IPS-NIHi11 (cell line): ENCODE results near the gene ZBTB47.

Source experiments
- DNase-seq: peaks from one replicate; pipeline ENCODE4 v3.0.0; 2012; ENCODE audit warnings: mixed read lengths, low spot score

ZBTB47 gene

DNA sequence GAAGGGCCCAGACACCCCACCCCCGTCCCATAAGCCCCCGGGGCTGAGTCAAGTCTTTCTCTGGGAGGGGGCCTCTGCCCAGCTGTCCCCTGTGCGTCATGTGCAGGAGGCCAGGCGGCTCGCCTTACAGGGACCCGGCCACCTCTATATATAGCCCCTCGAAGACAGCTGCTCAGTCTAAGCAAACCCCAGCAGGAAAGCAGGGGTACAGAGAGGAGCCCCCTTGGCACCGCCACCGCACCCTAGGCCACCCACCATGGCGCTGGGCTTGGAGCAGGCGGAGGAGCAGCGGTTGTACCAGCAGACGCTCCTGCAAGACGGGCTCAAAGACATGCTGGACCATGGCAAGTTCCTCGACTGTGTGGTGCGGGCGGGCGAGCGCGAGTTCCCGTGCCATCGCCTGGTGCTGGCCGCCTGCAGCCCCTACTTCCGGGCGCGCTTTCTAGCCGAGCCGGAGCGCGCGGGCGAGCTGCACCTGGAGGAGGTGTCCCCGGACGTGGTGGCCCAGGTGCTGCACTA lies 31.9 kb downstream of the ZBTB47 start, which contains the start of gene KLHL40:
Gene KLHL40 (plus strand): TSS at position 175 of the 519 bp plus-strand sequence. CDS start 82 bp downstream, at position 257.
- no peak for DNase-seq

DNA sequence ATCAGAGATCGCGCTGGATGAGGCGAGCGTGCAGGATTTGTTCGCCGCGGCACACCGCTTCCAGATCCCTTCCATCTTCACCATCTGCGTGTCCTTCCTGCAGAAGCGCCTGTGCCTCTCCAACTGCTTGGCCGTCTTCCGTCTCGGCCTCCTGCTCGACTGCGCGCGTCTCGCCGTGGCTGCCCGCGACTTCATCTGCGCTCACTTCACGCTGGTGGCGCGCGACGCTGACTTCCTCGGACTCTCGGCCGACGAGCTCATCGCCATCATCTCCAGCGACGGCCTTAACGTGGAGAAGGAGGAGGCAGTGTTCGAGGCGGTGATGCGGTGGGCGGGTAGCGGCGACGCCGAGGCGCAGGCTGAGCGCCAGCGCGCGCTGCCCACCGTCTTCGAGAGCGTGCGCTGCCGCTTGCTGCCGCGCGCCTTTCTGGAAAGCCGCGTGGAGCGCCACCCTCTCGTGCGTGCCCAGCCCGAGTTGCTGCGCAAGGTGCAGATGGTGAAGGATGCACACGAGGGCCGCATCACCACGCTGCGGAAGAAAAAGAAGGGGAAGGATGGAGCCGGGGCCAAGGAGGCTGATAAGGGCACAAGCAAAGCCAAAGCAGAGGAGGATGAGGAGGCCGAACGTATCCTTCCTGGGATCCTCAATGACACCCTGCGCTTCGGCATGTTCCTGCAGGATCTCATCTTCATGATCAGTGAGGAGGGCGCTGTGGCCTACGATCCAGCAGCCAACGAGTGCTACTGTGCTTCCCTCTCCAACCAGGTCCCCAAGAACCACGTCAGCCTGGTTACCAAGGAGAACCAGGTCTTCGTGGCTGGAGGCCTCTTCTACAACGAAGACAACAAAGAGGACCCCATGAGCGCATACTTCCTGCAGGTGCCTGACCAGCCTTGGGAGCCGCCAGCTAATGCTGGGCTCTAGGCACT lies 32.7 kb downstream of the ZBTB47 start:
- DNase-seq, result no peak

DNA sequence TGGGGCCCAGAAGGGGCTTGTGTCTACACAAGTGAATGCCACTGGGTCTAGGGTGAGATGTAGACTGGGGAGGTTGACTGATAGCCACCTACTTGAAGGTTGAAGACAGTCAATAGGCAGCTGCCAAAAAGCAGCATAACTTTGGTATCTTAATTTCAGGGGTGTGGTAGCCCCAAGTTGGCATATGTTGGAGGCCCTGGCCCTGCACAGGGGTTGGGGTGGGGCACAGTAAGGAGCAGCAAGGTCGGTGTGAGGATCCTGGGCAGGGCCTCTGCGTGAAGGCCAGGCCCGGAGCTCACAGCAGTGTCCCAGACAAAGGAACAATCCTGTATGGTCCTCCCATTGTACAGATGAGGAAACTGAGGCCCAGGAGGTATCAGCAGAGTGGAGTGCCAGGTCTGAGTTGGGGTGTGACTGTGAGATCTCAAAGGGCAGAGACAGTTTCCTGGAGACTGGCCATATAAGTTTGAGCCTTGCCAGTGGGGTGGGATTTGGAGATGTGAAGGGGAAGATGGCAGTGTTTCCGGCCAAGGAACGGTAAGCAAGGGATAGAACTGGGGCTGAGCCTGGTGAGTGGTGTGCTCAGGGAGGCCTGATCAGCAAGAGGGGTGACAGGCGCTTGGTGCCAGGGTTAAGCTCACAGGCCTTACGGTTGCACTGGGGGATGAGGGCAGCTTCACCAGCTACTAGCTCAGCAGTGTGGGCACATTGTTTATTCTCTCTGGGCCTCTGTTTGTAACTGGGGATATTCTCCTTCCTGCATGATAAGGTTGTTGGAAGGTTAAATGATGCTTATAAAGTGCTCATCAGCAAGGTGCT lies 33.5 kb downstream of the ZBTB47 start:
- DNase-seq, result no peak

DNA sequence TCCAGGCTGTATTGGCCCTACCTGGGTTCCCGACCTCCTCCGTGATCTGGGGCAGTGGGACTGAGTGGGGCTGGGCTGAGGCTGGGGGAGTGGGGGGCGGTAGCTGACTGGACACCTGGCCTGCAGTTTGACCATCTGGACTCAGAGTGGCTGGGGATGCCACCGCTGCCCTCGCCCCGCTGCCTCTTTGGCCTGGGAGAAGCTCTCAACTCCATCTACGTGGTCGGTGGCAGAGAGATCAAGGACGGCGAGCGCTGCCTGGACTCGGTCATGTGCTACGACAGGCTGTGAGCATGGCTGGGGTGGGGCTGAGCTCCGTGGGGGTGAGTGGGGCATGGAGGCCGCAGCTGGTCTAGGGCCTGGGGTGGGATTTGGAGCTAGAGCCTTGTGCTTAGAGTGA lies 34.5 kb downstream of the ZBTB47 start:
- no peak for DNase-seq

DNA sequence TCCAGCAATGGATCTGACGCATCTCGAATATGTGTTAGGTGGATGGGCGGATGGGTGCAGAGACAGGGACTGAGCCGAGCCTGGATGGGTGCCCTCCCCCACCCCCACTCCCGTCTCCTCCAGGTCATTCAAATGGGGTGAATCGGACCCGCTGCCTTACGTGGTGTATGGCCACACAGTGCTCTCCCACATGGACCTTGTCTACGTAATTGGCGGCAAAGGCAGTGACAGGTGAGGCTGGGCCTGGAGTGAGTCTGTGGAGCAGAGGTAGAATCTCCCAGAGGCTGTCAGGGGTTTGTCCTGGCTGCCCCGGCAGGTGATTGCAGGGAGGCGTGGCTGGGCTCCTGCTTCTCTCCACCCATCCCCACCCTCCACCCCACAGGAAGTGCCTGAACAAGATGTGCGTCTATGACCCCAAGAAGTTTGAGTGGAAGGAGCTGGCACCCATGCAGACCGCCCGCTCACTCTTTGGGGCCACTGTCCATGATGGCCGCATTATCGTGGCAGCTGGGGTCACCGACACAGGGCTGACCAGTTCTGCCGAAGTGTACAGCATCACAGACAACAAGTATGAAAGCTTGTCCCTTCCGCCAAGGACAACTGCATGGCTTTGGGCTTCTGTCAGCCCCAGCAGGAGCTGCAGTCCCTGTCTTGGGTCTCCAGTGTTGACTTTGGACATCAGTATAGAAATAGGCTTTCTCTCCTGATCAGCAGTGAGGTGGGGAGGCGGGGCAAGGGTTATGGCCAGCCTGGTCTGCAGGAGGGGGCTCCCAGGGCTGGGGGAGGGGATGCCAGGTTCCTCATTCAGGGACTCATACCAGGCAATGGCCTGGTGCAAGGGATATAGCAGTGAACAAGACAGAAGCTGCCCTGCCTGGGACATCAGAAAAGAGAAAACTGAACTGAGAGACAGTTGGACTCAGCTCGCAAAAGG lies 35.3 kb downstream of the ZBTB47 start:
- DNase-seq, result no peak

DNA sequence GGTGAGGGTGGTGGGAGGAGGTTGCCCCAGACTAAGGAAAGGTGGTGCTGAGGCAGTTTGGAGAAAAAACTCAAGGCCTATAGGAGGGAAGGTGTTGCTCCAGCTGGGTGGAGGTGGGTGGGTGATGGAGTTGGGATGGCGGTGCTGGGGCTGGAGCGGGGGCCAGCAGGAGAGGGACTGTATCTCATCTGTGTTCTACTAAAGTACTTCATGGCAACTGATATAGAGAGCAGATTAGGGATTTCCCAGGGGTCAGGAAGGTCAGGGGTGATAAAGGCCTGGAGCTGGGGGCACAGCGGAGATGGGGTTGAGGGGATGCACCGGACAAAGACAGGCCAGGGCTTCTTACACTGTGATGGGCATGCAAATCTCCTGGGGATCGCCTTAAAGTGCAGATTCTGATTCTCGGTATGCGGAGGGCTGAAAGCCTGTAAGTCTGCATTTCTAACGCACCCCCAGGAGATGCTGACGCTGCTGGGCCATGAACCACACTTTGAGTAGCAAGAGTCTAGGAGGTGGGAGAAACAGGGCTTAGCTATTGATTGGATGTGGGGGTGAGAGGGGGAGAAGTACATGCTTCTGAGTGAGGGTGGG lies 36.0 kb downstream of the ZBTB47 start:
- DNase-seq, result no peak

DNA sequence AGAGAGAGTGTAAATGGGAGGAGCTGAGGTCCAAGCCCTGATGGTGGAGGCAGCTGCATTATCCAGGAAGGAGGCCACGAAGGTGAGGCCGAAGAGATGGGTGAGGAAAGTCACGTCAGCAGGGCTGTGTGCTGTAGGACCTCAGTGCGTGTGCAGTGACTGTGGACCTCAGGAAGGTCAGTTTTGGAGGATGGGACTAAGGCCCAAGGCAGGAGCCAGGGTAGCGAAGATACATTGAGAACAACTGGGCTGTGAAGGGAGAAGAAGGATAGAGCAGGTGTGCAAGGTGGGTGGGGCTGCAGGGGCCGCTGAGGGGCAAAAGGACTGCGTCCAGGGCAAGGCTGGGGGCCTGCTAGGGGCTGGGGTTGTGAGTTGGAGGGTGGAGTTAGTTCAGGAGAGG lies 36.7 kb downstream of the ZBTB47 start:
- no peak for DNase-seq

DNA sequence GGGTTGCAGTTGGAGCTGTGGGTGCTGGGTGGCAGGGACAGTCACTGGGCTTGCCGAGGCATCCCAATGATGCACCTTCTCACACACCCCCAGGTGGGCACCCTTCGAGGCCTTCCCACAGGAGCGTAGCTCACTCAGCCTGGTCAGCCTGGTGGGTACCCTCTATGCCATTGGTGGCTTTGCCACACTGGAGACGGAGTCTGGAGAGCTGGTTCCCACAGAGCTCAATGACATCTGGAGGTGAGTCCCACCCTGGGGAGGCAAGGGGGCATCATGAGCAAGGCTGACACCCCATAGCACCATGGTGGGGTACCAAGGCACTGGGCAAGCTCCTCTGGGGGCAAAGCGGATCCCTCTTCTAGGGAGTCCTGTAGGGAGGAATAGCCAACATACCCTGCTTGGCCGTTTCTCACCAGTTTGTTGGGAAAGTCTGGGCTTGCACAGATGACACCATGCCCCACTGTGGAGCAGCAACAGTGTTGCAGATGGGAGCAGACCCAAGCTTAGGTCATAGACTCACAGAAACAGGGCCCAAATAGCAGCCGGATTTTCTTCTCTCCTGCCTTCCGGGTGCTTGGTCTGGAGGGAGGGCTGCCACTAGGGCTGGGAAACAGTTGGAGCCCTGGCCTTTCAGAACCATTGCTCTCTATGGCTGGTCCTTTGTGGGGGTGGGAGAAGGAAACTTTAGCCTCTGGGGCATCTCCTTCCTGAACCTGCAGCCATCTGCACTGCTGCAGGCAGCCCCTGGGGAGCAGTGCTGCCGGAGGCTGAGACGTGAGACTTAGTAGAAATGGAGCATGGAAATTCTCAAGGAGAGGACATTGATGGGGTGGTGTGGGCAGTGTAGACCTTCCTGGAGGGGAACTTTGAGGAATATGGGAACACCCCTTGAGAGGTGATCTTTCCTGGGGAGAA lies 37.5 kb downstream of the ZBTB47 start:
- no peak for DNase-seq

DNA sequence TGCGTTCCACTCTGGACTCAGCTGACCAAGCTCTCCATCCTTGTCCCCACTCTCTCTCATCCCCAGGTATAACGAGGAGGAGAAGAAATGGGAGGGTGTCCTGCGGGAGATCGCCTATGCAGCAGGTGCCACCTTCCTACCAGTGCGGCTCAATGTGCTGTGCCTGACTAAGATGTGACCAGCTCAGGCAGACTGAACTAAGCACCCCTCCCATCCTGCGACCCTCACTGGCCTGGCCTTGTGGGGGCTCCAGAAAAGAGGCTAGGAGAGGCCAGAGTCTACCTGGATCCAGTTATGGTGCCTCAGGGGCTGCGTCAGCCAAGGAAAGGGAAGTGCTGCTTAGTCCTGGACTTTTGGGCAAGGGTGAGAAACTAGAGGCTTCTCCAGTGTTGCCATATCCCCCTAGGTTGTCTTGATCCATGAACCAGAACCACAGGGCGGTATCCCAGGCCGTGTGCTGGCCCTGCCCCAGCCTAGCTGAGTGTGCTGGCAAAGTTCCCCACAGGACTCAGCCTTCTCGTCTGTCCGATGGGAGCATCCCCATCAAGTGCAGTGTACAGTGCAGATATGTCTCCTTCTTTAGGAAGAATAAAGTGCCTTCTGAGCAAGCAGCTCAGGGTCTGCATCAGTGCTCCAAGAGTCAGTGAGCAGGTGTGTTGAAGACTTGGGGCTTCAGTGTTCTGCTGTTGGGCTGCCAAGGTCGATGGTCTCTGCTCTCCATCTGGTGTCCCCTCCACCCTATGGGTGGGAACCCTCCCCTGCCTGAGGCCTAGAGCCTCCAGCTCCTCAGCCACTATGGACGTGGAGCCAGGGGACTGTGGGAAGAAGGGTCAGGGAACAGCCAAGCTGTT lies 38.5 kb downstream of the ZBTB47 start:
- no peak for DNase-seq

DNA sequence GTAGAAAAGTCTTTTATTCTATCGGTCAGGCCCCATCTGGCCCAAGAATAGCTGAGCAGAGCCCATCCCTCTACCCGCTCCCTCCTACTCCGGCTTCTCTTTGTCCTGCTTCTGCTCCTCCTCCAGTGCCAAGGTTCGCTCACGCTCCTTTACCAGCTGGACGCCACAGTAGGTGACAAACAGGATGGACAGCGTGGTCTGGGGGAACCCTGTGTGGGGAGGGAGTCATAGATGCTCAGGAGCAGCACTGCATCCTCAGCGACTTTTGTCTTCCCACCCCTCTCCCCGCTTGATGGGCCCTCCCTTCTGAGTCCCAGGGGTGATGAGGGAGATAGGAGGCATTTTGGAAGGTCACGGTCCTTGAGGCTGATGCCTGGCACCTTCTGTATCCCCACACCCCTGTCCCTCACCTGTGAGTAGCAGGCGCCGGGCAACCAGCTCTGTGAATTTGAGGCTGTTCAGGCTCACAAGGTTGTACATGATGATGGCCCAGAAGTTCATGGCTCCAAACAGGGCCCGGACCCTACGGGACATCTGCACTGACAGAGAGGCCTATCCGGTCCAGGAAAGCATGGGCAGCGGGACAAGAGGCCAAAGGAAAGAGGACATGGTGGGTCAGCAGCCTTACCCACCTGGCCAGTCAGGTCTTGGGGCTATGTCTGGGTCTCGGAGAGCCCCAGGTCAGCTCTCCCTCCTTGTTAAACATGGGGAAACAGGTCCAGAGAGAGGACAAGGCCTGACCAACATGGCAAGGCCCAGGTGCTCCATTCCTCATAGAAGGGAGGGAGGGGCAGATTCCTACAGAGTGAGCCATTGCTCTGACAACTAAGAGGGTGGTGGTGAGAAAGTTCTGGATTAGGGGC lies 39.4 kb downstream of the ZBTB47 start:
- no peak for DNase-seq

DNA sequence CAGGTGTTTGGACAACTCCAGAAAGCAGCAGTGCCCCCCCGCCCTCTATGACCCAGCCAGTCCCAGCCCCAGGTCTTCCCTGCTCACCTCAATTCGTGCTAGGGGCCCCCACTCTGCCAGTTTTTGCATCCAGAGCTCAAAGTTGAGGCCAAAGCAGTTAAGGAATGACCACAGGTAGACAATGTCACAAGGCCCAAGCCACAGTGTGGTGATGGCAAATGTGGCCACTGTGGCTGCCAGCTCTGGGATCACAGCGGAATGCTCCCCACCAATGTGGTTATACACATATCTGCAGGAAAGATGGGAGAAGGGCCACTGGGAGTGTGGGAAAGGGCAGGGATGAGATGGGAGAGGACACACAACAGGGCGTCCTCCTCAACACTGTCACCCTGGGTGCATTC lies 40.0 kb downstream of the ZBTB47 start:
- DNase-seq, result no peak

DNA sequence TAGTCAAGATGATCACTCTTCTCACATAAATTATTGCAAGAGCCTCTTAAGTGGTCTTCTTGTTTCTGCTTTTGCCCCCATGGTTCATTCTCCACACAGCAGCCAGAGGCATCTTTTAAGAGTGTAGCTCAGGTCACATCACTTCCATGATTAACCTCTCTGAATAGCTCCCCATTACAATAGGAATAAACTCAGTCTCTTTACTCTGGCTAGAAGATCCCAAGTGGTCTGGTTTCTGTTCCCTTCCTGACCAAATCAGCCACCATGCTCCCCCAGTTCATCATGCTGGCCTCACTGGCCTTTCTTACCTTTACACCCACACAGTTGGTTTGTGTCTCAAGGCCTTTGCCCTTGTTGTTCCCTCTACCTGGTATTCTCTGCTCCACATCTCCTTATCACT lies 40.9 kb downstream of the ZBTB47 start:
- DNase-seq, result no peak

DNA sequence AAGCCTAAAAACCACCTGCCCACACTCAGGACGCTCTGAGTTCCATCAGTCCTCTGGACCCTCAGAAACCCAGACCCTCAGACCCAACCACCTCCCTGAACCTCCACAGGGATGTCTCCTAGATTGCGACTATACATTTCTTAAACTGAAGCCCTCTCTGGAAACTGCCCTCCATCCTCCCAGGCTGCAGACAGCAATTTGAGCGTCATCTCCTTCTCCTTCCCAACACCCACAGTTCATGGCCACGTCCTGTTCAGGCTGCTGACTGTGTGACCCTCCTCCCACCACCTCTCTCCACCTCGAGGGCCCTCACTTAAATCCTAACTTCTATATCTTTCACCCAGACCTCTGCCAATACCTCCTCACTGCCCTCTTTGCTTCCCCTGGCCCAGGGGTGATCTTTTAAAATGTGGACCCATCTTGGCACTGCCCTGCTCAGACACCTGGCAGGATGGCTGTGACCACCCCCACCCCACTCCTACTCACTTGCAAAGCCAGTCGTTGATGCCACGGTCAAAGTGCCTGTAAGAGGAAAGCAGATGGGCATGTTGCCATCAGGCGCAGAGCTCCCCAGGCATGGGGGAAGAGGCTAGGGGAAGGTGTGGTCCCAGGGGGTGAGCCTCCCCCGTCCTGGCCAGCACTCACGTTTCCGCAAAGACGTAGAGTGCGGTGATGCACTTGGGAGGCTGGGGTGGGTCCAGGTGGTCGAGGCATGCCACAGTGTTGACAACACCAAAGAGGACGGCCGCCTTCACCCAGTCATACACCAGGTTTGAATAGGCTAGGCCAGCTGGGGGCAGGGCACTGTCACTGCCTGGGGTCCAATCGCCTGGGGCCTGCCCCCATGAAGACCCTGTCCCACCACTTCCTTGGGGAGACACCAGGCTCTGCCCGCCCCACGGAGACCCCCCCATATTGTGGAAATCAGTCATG lies 43.1 kb downstream of the ZBTB47 start:
- no peak for DNase-seq

DNA sequence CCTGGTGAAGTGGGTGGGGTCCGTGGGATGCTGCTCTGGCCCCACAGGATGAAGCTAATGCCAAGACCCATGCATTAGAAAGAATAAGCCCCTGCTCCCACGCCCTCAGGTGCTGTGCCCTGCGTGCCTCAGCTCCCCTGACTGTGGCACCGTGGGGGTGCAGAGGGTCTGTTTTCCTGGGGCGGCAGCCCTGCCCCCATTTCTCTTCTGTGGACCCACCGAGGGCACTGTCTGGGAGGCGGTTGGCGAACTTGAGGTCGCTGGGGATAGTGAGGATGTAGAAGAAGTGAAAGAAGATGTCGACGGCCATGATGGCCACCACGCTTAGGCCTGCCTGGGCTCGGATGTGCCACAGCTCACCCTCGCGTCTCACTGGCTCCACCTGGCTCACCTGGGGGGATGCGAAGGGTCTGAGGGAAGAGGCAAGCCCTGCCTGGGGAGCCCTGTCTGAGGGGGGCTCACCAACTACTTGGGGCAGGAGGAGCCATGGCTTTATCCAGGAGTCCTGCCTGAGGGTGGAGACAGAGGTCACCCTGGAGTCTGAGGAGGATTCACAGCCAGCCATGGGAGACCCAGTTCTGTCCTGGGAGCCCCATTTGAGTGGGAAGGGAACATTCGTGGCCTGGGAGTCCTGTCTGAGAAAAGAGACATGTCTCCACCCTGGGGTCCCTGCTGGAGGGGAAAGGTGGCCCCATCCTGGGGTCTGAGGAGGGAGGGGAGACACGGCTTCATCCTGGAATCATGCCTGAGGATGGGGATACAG lies 44.0 kb downstream of the ZBTB47 start:
- no peak for DNase-seq

DNA sequence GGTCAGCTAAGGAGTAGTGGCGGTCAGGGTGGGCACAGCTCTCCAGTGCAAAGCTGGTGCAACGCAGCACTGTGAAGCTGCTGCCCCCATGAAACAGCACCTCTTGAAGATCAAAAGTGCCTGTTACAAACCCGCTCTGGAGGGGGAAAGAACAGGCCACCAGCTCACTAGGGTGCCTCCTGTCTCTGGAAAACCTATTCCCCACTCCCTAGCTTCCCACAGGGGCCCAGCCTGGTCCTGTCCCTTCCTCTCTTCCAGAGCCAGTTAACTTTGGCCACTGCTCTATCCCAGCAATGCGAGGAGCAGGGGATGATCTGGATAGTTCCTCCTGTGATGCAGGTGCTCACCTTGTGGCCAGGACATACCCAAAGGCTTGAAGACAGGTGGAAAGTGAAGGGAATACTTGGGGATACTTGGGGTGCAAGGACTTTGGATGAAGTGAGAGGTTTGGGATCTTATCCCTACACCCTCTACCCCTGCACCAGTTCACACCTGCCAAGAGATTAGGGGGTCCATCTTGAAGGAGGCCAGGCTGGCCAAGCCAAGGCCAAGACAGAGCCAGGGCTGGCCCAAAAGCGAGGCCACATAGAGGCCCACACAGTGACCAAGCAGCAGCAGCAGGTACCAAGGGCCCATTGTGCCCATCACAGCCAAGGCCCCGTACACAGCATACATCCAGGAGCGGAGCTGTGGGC lies 44.9 kb downstream of the ZBTB47 start:
- DNase-seq, result no peak

DNA sequence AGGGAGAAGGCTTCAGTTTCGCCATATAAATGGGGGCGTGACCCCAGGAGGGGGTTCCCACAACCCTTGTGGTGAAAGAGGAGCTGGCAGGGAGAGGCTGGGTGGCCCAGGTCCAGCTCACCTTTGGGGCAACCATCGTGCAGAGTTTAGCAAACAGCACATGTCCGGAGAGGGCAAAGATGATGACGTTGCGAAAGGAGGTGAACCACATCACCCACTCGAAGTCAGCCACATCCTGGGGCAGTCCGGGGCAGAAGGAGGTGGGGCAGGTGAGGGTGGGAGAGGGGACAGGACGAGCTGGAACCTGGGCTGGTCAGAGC lies 45.4 kb downstream of the ZBTB47 start:
- no peak for DNase-seq
